ENCODE measurements around the gene ZNF829. TPM values are rescaled to one million over a fixed set of nuclear protein-coding genes. Genes with fewer than 3 reads are reported as not detected.

Gene ZNF829
- total and polyA plus RNA-seq, 2 experiments from 2014 or later = 2.4 to 4.2 TPM

DNA sequence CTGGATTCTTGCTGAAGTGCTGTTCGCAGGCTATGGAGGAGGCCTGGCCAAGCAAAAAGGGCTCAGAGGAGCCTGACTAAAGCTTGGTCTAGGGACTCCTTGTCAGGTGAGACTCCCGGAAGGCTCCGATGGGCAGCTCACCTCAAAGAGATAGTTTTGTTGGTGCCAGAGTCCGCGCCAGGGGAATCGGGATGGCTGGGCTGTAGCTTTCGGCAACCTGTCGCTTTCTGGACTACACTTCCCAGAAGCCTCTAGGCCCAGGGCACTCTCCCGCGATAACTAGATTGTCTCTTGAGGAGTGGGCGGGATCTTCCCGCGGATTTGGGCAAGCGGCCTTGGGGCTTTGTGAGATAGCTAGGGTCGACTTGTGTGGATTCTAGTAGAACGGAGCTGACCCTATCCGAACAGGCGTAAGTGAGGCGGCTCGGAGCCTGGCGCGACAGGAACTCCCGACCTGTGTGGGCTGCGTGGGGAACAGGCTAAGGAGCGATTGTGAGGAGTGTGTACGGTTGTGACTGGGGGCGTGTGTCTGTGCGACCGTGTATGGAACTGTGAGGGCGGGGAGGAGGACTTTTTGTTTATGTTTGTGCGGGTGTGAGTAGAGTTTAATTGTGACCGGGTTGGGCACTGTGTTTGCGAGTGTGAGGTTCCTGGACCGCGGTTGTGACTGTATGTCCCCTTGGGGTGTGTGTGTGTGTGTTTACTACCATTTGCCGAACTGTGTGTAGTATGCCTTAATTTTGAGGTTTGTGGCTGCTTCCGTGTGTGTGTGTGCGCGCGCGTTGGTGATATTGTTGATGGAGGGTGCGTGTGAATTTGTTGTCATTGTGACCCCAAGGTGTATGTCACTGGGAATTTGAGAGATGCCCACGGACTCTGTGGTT lies 65.3 kb downstream of the ZNF829 start, which contains the start of gene ZNF345:
TSS of gene ZNF345 (plus strand) at position 318 of the 884 bp plus-strand sequence. CDS start 25,955 bp downstream, outside the sequence.
- peak within 1 kb of the TSS; percentile 96 for H3K4me2 ChIP-seq (ENCODE audit: unreplicated experiment)
- peak within 1 kb of the TSS; percentile 90 for H3K4me3 ChIP-seq
- no peaks in the 10 kb centered on the region for H3K9me2 ChIP-seq (ENCODE audit: insufficient read depth)
- no peaks in the 10 kb centered on the region for H3K27me3 ChIP-seq (replicated peaks; ENCODE audit: insufficient read depth)
- TF ChIP-seq EZH2 (IDR thresholded peaks at IDR 0.05; ENCODE audit: insufficient read depth, poor library complexity, severe bottlenecking) (no peak), EZH2phosphoT487 (IDR thresholded peaks at IDR 0.05; ENCODE audit: insufficient read depth, low read depth) (no peak)
- no peaks in the 10 kb centered on the region for H3K9me3 ChIP-seq (ENCODE audit: low read depth)
- peak within 1 kb of the TSS; percentile 60 for H3K27ac ChIP-seq
- in situ Hi-C loops (cut with MboI) = no loop called here
- peaks cover 10% of the 10 kb centered on the region; the same call in 1 of the 2 replicates for H3K4me1 ChIP-seq (ENCODE audit: insufficient read depth)
- peaks cover 5% of the 10 kb centered on the region; the same call in 1 of the 2 replicates for H3K36me3 ChIP-seq (ENCODE audit: low read depth)
- peak; percentile 98 for DNase-seq
- H3K79me2 ChIP-seq (ENCODE audit: insufficient read depth) = peaks cover 45% of the 10 kb centered on the region
- H4K20me1 ChIP-seq (ENCODE audit: insufficient read depth) = no peaks in the 10 kb centered on the region
- 0 to 1% methylated on average over 41 to 43 of the region's 43 CpGs for whole genome bisulfite sequencing, 2 experiments (ENCODE audit: low coverage in 1 of 2, low lambda C conversion rate in 2 of 2, missing lambda C conversion rate in 2 of 2)
- peak within 1 kb of the TSS; percentile 88 for H3K9ac ChIP-seq
- peak within 1 kb of the TSS; percentile 99 for H2AFZ ChIP-seq
- H3F3A ChIP-seq (ENCODE audit: insufficient read depth) = peaks cover 10% of the 10 kb centered on the region; the same call in 1 of the 2 replicates

DNA sequence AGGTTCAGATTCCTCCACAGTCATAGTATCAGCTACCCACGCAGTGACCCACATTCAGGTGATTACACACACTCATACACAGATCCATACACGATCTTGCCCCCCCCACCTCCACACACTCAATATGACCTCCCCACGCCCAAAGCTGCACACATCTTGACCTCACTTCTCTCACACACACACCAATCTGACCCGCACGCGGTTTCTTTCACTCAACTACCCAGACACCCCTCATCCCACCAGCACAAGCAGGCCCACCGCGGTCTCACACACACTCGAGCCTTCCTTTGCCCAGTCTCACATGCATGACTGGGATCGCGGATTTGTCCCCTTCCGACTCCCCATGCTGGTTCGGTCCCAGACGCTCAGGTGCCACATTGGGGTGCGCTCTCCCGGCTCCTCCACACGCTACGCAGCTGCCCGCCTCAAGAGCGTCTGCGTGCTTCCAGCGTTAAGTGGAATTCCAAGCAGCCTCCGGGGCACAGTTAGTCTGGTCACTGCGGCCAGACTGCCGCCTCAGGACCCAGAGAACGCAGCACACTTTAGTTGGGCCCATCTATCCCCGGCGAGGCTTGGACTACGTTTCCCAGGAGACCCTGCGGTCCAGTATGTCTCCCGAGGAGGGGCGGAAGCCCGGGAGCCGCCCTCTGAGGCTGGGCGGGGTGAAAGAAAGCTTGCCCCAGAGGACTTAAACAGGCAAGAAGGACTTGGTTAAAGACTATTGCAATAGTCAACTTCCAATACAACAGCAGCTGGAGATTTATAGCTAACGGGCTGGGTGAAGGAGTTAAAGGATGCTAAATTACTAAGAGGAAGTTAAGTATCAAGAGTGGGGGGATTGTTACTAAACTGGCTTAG lies 66.2 kb downstream of the ZNF829 start:
- Histone ChIP-seq H3K27me3 (replicated peaks; ENCODE audit: insufficient read depth) (no peaks in the 10 kb centered on the region), H3K4me1 (ENCODE audit: insufficient read depth) (peaks cover 10% of the 10 kb centered on the region; the same call in 1 of the 2 replicates), H3K9me3 (ENCODE audit: low read depth) (no peaks in the 10 kb centered on the region), H3K79me2 (ENCODE audit: insufficient read depth) (peaks cover 41% of the 10 kb centered on the region), H3K4me2 (ENCODE audit: unreplicated experiment) (peak overlapping the region; percentile 96), H3K9me2 (ENCODE audit: insufficient read depth) (no peaks in the 10 kb centered on the region), H3K9ac (peak overlapping the region; percentile 88), H2AFZ (peak overlapping the region; percentile 99), H3K27ac (peak overlapping the region; percentile 60), H4K20me1 (ENCODE audit: insufficient read depth) (no peaks in the 10 kb centered on the region), H3K4me3 (peak overlapping the region; percentile 90), H3K36me3 (ENCODE audit: low read depth) (0 out of 2 replicates have a peak, but pooled peaks cover 4% of the 10 kb centered on the region), H3F3A (ENCODE audit: insufficient read depth) (peaks cover 10% of the 10 kb centered on the region; the same call in 1 of the 2 replicates)
- DNase-seq = peak; percentile 96
- no peak for TF ChIP-seq EZH2phosphoT487 (IDR thresholded peaks at IDR 0.05; ENCODE audit: insufficient read depth, low read depth)
- TF ChIP-seq EZH2 (IDR thresholded peaks at IDR 0.05; ENCODE audit: insufficient read depth, poor library complexity, severe bottlenecking) = no peak
- in situ Hi-C loops (cut with MboI) = no loop called here
- WGBS, 2 experiments (ENCODE audit: low coverage in 1 of 2, low lambda C conversion rate in 2 of 2, missing lambda C conversion rate in 2 of 2) = 1 to 2% methylated on average over 36 of the region's 36 CpGs

DNA sequence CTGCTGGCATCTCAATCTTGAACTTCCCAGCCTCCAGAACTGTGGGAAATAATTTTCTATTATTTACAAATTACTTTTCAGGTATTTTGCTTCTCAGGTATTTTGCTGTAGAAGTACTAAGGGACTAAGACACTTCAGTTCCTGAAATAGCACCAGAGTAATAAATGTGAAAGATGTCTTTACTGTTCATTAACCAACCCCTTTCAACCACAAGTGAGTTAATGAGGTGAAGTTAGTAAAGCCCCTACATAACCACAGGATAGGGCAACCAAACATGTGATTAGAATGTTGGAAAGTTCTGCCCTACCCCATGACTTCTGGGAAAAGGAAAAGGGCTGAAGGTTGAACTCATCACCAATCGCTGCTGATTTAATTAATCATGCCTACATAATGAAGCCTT lies 68.1 kb downstream of the ZNF829 start:
- Histone ChIP-seq H3K4me1 (ENCODE audit: insufficient read depth) (peaks cover 10% of the 10 kb centered on the region; the same call in 1 of the 2 replicates), H3K9me2 (ENCODE audit: insufficient read depth) (no peaks in the 10 kb centered on the region), H2AFZ (no peak overlapping the region), H3K4me2 (ENCODE audit: unreplicated experiment) (no peak overlapping the region), H3K79me2 (ENCODE audit: insufficient read depth) (peaks cover 41% of the 10 kb centered on the region), H3K27ac (no peak overlapping the region), H3K9me3 (ENCODE audit: low read depth) (no peaks in the 10 kb centered on the region), H3K4me3 (no peak overlapping the region), H3K9ac (no peak overlapping the region), H3F3A (ENCODE audit: insufficient read depth) (peaks cover 10% of the 10 kb centered on the region; the same call in 1 of the 2 replicates), H3K27me3 (replicated peaks; ENCODE audit: insufficient read depth) (no peaks in the 10 kb centered on the region), H4K20me1 (ENCODE audit: insufficient read depth) (no peaks in the 10 kb centered on the region), H3K36me3 (ENCODE audit: low read depth) (no peaks in the 10 kb centered on the region)
- in situ Hi-C loops (cut with MboI) = no loop called here
- no peak for DNase-seq
- TF ChIP-seq EZH2phosphoT487 (IDR thresholded peaks at IDR 0.05; ENCODE audit: insufficient read depth, low read depth) (no peak), EZH2 (IDR thresholded peaks at IDR 0.05; ENCODE audit: insufficient read depth, poor library complexity, severe bottlenecking) (no peak)
- 93 to 100% methylated on average over 1 of the region's 1 CpG for WGBS, 2 experiments (ENCODE audit: low coverage in 1 of 2, low lambda C conversion rate in 2 of 2, missing lambda C conversion rate in 2 of 2)

DNA sequence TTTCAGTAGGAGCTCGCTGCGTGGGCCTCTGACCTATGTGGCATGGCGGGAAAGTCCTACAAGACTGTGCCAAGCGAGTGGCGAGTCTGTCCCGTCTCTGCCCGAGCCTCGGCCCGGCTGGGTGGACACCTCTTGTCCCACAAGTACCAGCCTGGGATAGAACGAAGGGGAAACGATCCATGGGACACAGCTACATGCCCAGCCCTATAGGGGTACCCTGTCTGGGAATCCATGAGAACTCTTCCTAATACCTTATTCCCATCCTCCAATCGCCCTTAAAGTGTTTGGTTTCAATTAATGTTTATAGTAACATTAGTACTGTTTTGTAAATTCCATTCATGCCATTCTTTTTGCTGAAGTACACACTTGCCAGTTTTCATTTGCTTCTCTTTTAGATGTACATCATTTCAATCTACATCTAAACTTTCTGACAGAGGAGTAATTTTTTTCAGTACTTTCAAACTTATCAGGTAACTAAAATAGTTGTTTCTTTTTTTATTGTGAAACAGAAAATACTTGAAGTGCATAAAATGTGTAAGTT lies 77.2 kb downstream of the ZNF829 start:
- TF ChIP-seq EZH2 (IDR thresholded peaks at IDR 0.05; ENCODE audit: insufficient read depth, poor library complexity, severe bottlenecking) (no peak), EZH2phosphoT487 (IDR thresholded peaks at IDR 0.05; ENCODE audit: insufficient read depth, low read depth) (no peak)
- DNase-seq = no peak
- H3K36me3 ChIP-seq (ENCODE audit: low read depth) = peaks cover 7% of the 10 kb centered on the region
- H3K79me2 ChIP-seq (ENCODE audit: insufficient read depth) = peaks cover 71% of the 10 kb centered on the region
- peaks cover 7% of the 10 kb centered on the region for H3F3A ChIP-seq (ENCODE audit: insufficient read depth)
- H4K20me1 ChIP-seq (ENCODE audit: insufficient read depth) = no peaks in the 10 kb centered on the region
- no peaks in the 10 kb centered on the region for H3K27me3 ChIP-seq (replicated peaks; ENCODE audit: insufficient read depth)
- in situ Hi-C loops (cut with MboI) = no loop called here
- peak overlapping the region; percentile 88 for H3K4me2 ChIP-seq (ENCODE audit: unreplicated experiment)
- peak overlapping the region; percentile 93 for H2AFZ ChIP-seq
- 8 to 13% methylated on average over 12 of the region's 12 CpGs for WGBS, 2 experiments (ENCODE audit: low coverage in 1 of 2, low lambda C conversion rate in 2 of 2, missing lambda C conversion rate in 2 of 2)
- peaks cover 3% of the 10 kb centered on the region for H3K4me1 ChIP-seq (ENCODE audit: insufficient read depth)
- H3K27ac ChIP-seq = peak overlapping the region; percentile 80
- H3K9me2 ChIP-seq (ENCODE audit: insufficient read depth) = no peaks in the 10 kb centered on the region
- no peaks in the 10 kb centered on the region for H3K9me3 ChIP-seq (ENCODE audit: low read depth)
- peak overlapping the region; percentile 87 for H3K4me3 ChIP-seq
- peak overlapping the region; percentile 87 for H3K9ac ChIP-seq

Small RNA genes within 50 kb of the gene (small RNA-seq; reads per million reads assigned to genes)
- not detected for gene RF00019 (ENCODE audit: low read depth, low replicate concordance)

Other genes starting within 250 kb of the ZNF829 start
- gene ZNF461, start 249.5 kb downstream of the ZNF829 start, total RNA-seq (2014; rRNA removed; shearing (Covaris generic)) = 5.6 and 19.9 TPM in 2 replicates
- gene ZNF461, start 249.5 kb downstream of the ZNF829 start, polyA plus RNA-seq (2016; fragmentation: Nextera tagmentation; extraction: Ambion mirVana) = 4.5 and 4.7 TPM in 2 replicates
- 3.2 and 5.7 TPM in 2 replicates for gene ZNF567, start 228.7 kb downstream of the ZNF829 start, total RNA-seq (2014; rRNA removed; shearing (Covaris generic))
- 5.2 and 6.1 TPM in 2 replicates for gene ZNF567, start 228.7 kb downstream of the ZNF829 start, polyA plus RNA-seq (2016; fragmentation: Nextera tagmentation; extraction: Ambion mirVana)
- 1.2 and 1.5 TPM in 2 replicates for gene ZNF850, start 143.5 kb downstream of the ZNF829 start, total RNA-seq (2014; rRNA removed; shearing (Covaris generic))
- 0.29 and 0.75 TPM in 2 replicates for gene ZNF850, start 143.5 kb downstream of the ZNF829 start, polyA plus RNA-seq (2016; fragmentation: Nextera tagmentation; extraction: Ambion mirVana)
- 6.1 and 6.3 TPM in 2 replicates for gene ZNF790, start 77.9 kb downstream of the ZNF829 start, total RNA-seq (2014; rRNA removed; shearing (Covaris generic))
- 4.1 and 4.2 TPM in 2 replicates for gene ZNF790, start 77.9 kb downstream of the ZNF829 start, polyA plus RNA-seq (2016; fragmentation: Nextera tagmentation; extraction: Ambion mirVana)
- 1.7 and 5.7 TPM in 2 replicates for gene ZNF345, start 65.4 kb downstream of the ZNF829 start, total RNA-seq (2014; rRNA removed; shearing (Covaris generic))
- 3.2 and 4.6 TPM in 2 replicates for gene ZNF345, start 65.4 kb downstream of the ZNF829 start, polyA plus RNA-seq (2016; fragmentation: Nextera tagmentation; extraction: Ambion mirVana)
- gene ZNF568, start within 50 bp of the ZNF829 start, total RNA-seq (2014; rRNA removed; shearing (Covaris generic)) = 13.9 and 20.5 TPM in 2 replicates
- gene ZNF568, start within 50 bp of the ZNF829 start, polyA plus RNA-seq (2016; fragmentation: Nextera tagmentation; extraction: Ambion mirVana) = 10.6 and 11.6 TPM in 2 replicates
- gene ZNF420, start 162.1 kb upstream of the ZNF829 start, total RNA-seq (2014; rRNA removed; shearing (Covaris generic)) = 5.1 and 10.4 TPM in 2 replicates
- gene ZNF420, start 162.1 kb upstream of the ZNF829 start, polyA plus RNA-seq (2016; fragmentation: Nextera tagmentation; extraction: Ambion mirVana) = 5.9 and 7.1 TPM in 2 replicates

Data from GM23248 (cell line).